ENCODE measurements around the gene DGKQ.
"Not testable (repeated sequence)": the region's sequence is repeated elsewhere in the genome, so short reads cannot be mapped to it uniquely, and the experiment has no call there.

Gene DGKQ

DNA sequence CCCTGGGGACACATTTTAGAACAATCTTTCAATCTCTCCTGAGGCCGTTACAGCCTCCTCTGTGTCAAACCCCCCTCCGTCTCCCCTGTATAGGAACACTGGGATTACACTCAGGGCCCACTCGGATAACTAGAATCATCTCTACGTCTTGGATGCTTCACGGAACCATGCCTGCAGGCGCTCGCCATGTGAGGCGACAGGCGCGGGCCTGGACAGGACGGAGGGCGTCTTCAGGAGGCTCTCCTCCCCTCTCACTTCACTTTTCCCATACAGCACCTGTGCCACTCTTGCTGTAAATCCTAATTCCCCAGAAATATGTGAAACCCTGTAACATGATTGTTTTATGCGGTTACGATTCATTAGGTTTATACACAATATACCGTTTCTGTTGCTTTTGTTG, 9.4 kb upstream of the DGKQ start:
- no peaks in the 10 kb centered on the region for H3K27me3 ChIP-seq (ENCODE audit: control insufficient read depth, low read length)
- no peak overlapping the region for H3K27ac ChIP-seq (ENCODE audit: low read depth, low read length)
- no peaks in the 10 kb centered on the region for H3K79me2 ChIP-seq (ENCODE audit: control insufficient read depth, low read length)
- no peaks in the 10 kb centered on the region for H3F3A ChIP-seq (ENCODE audit: control insufficient read depth, insufficient read depth)
- no peaks in the 10 kb centered on the region for H3K9me3 ChIP-seq (ENCODE audit: control insufficient read depth, insufficient read depth, low read length)
- H3K4me2 ChIP-seq (ENCODE audit: low read length), result no peak overlapping the region
- TF ChIP-seq, protein P1, sequence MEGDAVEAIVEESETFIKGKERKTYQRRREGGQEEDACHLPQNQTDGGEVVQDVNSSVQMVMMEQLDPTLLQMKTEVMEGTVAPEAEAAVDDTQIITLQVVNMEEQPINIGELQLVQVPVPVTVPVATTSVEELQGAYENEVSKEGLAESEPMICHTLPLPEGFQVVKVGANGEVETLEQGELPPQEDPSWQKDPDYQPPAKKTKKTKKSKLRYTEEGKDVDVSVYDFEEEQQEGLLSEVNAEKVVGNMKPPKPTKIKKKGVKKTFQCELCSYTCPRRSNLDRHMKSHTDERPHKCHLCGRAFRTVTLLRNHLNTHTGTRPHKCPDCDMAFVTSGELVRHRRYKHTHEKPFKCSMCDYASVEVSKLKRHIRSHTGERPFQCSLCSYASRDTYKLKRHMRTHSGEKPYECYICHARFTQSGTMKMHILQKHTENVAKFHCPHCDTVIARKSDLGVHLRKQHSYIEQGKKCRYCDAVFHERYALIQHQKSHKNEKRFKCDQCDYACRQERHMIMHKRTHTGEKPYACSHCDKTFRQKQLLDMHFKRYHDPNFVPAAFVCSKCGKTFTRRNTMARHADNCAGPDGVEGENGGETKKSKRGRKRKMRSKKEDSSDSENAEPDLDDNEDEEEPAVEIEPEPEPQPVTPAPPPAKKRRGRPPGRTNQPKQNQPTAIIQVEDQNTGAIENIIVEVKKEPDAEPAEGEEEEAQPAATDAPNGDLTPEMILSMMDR (IDR thresholded peaks at IDR 0.05; ENCODE audit: low read depth, low read length, poor library complexity, severe bottlenecking), result no peak
- TF ChIP-seq EZH2phosphoT487 (IDR thresholded peaks at IDR 0.05; ENCODE audit: borderline replicate concordance, low read length), result no peak
- no peaks in the 10 kb centered on the region for H3K9me2 ChIP-seq (replicated peaks; ENCODE audit: control insufficient read depth, low read length)
- H3K36me3 ChIP-seq (ENCODE audit: control insufficient read depth, low read length), result no peaks in the 10 kb centered on the region
- H4K20me1 ChIP-seq (ENCODE audit: control insufficient read depth, insufficient read depth, low read depth, low read length), result no peaks in the 10 kb centered on the region
- no peak overlapping the region for H3K4me3 ChIP-seq (ENCODE audit: low read length)
- peaks cover 19% of the 10 kb centered on the region for H3K4me1 ChIP-seq (ENCODE audit: control insufficient read depth, low read length)

DNA sequence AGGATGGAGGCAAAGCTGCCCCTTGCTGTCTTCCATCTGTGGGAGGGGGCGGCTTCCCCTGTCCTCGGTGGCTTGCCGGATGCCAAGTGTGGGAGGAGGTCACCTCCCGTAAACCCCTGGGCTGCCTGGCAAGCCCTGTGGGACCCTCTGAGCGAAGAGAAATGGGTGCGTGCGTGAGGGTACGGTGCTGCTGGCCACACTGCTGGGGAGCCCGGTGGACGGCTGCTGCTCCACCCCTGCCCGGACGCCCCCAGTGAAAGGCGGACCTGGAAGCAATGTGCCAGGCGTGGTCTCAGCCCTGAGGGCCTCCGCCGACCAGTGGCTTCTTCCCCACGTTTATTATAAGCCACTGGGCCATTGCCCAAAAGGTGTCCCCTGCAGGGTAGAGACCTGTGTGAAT, 8.9 kb upstream of the DGKQ start:
- Histone ChIP-seq H3K9me2 (replicated peaks; ENCODE audit: control insufficient read depth, low read length) (no peaks in the 10 kb centered on the region), H3K4me2 (ENCODE audit: low read length) (no peak overlapping the region), H3K36me3 (ENCODE audit: control insufficient read depth, low read length) (no peaks in the 10 kb centered on the region), H3K79me2 (ENCODE audit: control insufficient read depth, low read length) (no peaks in the 10 kb centered on the region), H3K4me1 (ENCODE audit: control insufficient read depth, low read length) (peaks cover 14% of the 10 kb centered on the region), H3K4me3 (ENCODE audit: low read length) (no peak overlapping the region), H4K20me1 (ENCODE audit: control insufficient read depth, insufficient read depth, low read depth, low read length) (no peaks in the 10 kb centered on the region), H3F3A (ENCODE audit: control insufficient read depth, insufficient read depth) (no peaks in the 10 kb centered on the region), H3K9me3 (ENCODE audit: control insufficient read depth, insufficient read depth, low read length) (no peaks in the 10 kb centered on the region), H3K27ac (ENCODE audit: low read depth, low read length) (no peak overlapping the region), H3K27me3 (ENCODE audit: control insufficient read depth, low read length) (no peaks in the 10 kb centered on the region)
- TF ChIP-seq, protein P1 (IDR thresholded peaks at IDR 0.05; ENCODE audit: low read depth, low read length, poor library complexity, severe bottlenecking), result no peak
- no peak for TF ChIP-seq EZH2phosphoT487 (IDR thresholded peaks at IDR 0.05; ENCODE audit: borderline replicate concordance, low read length)

DNA sequence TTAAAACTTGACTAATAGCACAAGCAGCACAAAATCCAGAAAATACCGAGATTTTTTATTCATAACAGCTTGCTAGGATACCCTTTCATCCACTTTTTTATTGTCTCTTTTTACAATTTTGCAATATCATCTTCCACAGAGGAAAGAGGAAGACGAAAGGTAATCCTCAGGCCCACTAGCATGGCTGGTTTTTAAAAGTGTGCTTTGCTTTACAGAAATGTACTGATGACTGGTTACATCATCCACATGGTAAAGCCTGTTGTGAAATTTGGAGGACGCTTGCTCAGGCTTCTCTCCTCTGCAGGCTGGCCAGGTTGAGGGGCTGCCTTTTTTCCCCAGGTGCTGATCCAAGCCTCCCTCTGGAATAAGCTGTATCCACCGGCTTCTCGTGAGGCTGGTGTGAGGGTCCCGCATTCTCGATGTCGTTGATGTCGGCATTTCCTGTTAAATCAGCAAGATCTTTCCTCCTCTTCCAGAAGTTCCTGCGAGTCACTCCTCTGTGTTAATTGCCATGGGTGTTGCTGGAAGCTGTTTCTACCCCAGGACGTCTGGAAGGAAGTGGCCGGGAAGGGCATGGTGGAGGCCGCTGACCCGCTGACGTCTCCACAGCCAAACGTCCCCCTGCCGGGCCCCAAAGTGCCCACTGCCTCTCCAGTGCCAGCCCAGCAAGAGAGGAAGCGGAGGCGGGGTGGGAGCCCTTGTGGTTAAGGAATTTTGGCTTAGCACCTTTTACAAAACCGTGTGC, 5.8 kb upstream of the DGKQ start:
- no peak for TF ChIP-seq EZH2phosphoT487 (IDR thresholded peaks at IDR 0.05; ENCODE audit: borderline replicate concordance, low read length)
- TF ChIP-seq, protein P1 (IDR thresholded peaks at IDR 0.05; ENCODE audit: low read depth, low read length, poor library complexity, severe bottlenecking), result no peak
- Histone ChIP-seq H3K4me3 (ENCODE audit: low read length) (no peak overlapping the region), H3K27me3 (ENCODE audit: control insufficient read depth, low read length) (no peaks in the 10 kb centered on the region), H3K4me2 (ENCODE audit: low read length) (no peak overlapping the region), H3K9me2 (replicated peaks; ENCODE audit: control insufficient read depth, low read length) (no peaks in the 10 kb centered on the region), H4K20me1 (ENCODE audit: control insufficient read depth, insufficient read depth, low read depth, low read length) (no peaks in the 10 kb centered on the region), H3K79me2 (ENCODE audit: control insufficient read depth, low read length) (no peaks in the 10 kb centered on the region), H3F3A (ENCODE audit: control insufficient read depth, insufficient read depth) (no peaks in the 10 kb centered on the region), H3K9me3 (ENCODE audit: control insufficient read depth, insufficient read depth, low read length) (no peaks in the 10 kb centered on the region), H3K36me3 (ENCODE audit: control insufficient read depth, low read length) (no peaks in the 10 kb centered on the region), H3K27ac (ENCODE audit: low read depth, low read length) (no peak overlapping the region), H3K4me1 (ENCODE audit: control insufficient read depth, low read length) (no peaks in the 10 kb centered on the region)

DNA sequence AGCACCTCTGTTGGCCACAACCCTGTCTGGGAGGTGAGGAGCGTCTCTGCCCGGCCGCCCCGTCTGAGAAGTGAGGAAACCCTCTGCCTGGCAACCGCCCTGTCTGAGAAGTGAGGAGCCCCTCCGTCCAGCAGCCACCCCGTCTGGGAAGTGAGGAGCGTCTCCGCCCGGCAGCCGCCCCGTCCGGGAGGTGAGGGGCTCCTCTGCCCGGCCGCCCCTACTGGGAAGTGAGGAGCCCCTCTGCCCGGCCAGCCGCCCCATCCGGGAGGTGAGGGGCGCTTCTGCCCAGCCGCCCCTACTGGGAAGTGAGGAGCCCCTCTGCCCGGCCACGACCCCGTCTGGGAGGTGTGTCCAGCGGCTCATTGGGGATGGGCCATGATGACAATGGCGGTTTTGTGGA, 2.6 kb upstream of the DGKQ start:
- H3K36me3 ChIP-seq (ENCODE audit: control insufficient read depth, low read length); H3K79me2 ChIP-seq (ENCODE audit: control insufficient read depth, low read length); H3K4me3 ChIP-seq (ENCODE audit: low read length); H3K27me3 ChIP-seq (ENCODE audit: control insufficient read depth, low read length); H3K9me2 ChIP-seq (replicated peaks; ENCODE audit: control insufficient read depth, low read length); H3K9me3 ChIP-seq (ENCODE audit: control insufficient read depth, insufficient read depth, low read length); H3F3A ChIP-seq (ENCODE audit: control insufficient read depth, insufficient read depth); H3K27ac ChIP-seq (ENCODE audit: low read depth, low read length); H3K4me2 ChIP-seq (ENCODE audit: low read length); H3K4me1 ChIP-seq (ENCODE audit: control insufficient read depth, low read length): not testable (repeated sequence)
- H4K20me1 ChIP-seq (ENCODE audit: control insufficient read depth, insufficient read depth, low read depth, low read length), result peaks cover 10% of the 10 kb centered on the region; the same call in 1 of the 2 replicates

All from DOHH2 (cell line).